Suprapubic skin (tissue), 4 donors: ENCODE results near the gene OR51E2. TPM values are rescaled to one million over a fixed set of nuclear protein-coding genes. Genes with fewer than 3 reads are reported as not detected.

Experiments
- DNase-seq, 2 donors: peaks; one replicate each; pipeline ENCODE4 v3.0.0-alpha.2; 2019; ENCODE audit warnings: low spot score in 2 of 2
- H3K27ac ChIP-seq: fragments of 200-600 bp; sonication (generic); one replicate; pipeline ENCODE4 v1.5.1; 2019
- H3K27me3 ChIP-seq: fragments of 200-600 bp; sonication (generic); one replicate; pipeline ENCODE4 v1.5.1; 2019
- H3K36me3 ChIP-seq: fragments of 200-600 bp; sonication (generic); one replicate; pipeline ENCODE4 v1.5.1; 2019
- H3K4me1 ChIP-seq: fragments of 200-600 bp; sonication (generic); one replicate; pipeline ENCODE4 v1.5.1; 2019
- H3K4me3 ChIP-seq: fragments of 200-600 bp; sonication (generic); one replicate; pipeline ENCODE4 v1.5.1; 2019; ENCODE audit warnings: mild to moderate bottlenecking
- H3K9me3 ChIP-seq: fragments of 200-600 bp; sonication (generic); one replicate; pipeline ENCODE4 v1.5.1; 2019
- CTCF ChIP-seq, 2 donors: fragments of 200-600 bp in 1 of 2; fragments of 450-650 bp in 1 of 2; sonication (generic) in 1 of 2; IDR thresholded peaks; one replicate each; pipeline ENCODE4 v1.5.1; 2016 to 2019; ENCODE audit warnings: antibody characterized with exemption in 2 of 2, mild to moderate bottlenecking in 1 of 2, moderate library complexity in 1 of 2
- EP300 ChIP-seq: sonication (generic); formaldehyde crosslinking; IDR thresholded peaks from one replicate; pipeline ENCODE4 v1.6.1; 2017; ENCODE audit warnings: antibody characterized with exemption
- POLR2A ChIP-seq, 2 donors: fragments of 450-650 bp; IDR thresholded peaks; one replicate each; pipeline ENCODE4 v1.6.1; 2017; ENCODE audit warnings: antibody characterized with exemption in 2 of 2, mild to moderate bottlenecking in 2 of 2, moderate library complexity in 2 of 2
- POLR2AphosphoS5 ChIP-seq, 3 donors: sonication (generic); formaldehyde crosslinking; IDR thresholded peaks; one replicate each; pipeline ENCODE4 v1.6.1; 2017; ENCODE audit warnings: antibody characterized with exemption in 3 of 3
- WGBS: methylation state at CpG from one replicate; pipeline ENCODE4 v1.1.5; 2018; 5-methylcytosine and 5-hydroxymethylcytosine counted together
- total RNA-seq, 4 donors: library from RNA; depleted of rRNA; stranded (reverse); fragments of >200 nt; gene quantifications; one replicate each; pipeline ENCODE4 v1.1.0, GENCODE V29; 2016

The OR51E2 gene
- total RNA-seq, 4 donors from 2014 or later = not detected

GRCh38 chr11:4641501-4641900 lies 56.2 kb downstream of the OR51E2 start:
- Histone ChIP-seq H3K9me3 (no peaks in the 10 kb centered on the region), H3K4me1 (peaks cover 3% of the 10 kb centered on the region), H3K27me3 (peaks cover 13% of the 10 kb centered on the region), H3K4me3 (no peak overlapping the region), H3K27ac (no peak overlapping the region), H3K36me3 (no peaks in the 10 kb centered on the region)
- WGBS = 76% methylated on average over 7 of the region's 7 CpGs
- DNase-seq = no peak
- TF ChIP-seq POLR2A (IDR thresholded peaks at IDR 0.05) (no peak), POLR2AphosphoS5 (IDR thresholded peaks at IDR 0.05) (no peak), EP300 (no peak), CTCF (IDR thresholded peaks at IDR 0.05) (no peak)

- H3K27ac ChIP-seq = no peak overlapping the region
- H3K9me3 ChIP-seq = no peaks in the 10 kb centered on the region
- H3K27me3 ChIP-seq = peaks cover 13% of the 10 kb centered on the region
- no peak overlapping the region for H3K4me3 ChIP-seq
- H3K36me3 ChIP-seq = no peaks in the 10 kb centered on the region
- no peak for DNase-seq
- WGBS = 94% methylated on average over 6 of the region's 6 CpGs
- no peak for TF ChIP-seq EP300
- no peak for TF ChIP-seq POLR2A (IDR thresholded peaks at IDR 0.05)
- no peak for TF ChIP-seq CTCF (IDR thresholded peaks at IDR 0.05)
- TF ChIP-seq POLR2AphosphoS5 (IDR thresholded peaks at IDR 0.05) = no peak
- H3K4me1 ChIP-seq = peaks cover 3% of the 10 kb centered on the region
These were observed 57.7 kb downstream of the OR51E2 start for GRCh38 chr11:4639931-4640330.

GRCh38 chr11:4637662-4638047 lies 60.0 kb downstream of the OR51E2 start:
- Histone ChIP-seq H3K36me3 (no peaks in the 10 kb centered on the region), H3K9me3 (no peaks in the 10 kb centered on the region), H3K27ac (no peak overlapping the region), H3K4me3 (no peak overlapping the region), H3K27me3 (peaks cover 9% of the 10 kb centered on the region), H3K4me1 (peaks cover 3% of the 10 kb centered on the region)
- no peak for DNase-seq
- TF ChIP-seq POLR2A (IDR thresholded peaks at IDR 0.05) = no peak
- TF ChIP-seq POLR2AphosphoS5 (IDR thresholded peaks at IDR 0.05) = no peak
- TF ChIP-seq EP300 = no peak
- TF ChIP-seq CTCF (IDR thresholded peaks at IDR 0.05) = no peak
- WGBS = 87% methylated on average over 3 of the region's 3 CpGs

- H3K27ac ChIP-seq = no peak within 1 kb of the TSS
- TF ChIP-seq CTCF (IDR thresholded peaks at IDR 0.05) (peak; percentile 47 to 83), EP300 (no peak)
- WGBS = 34% methylated on average over 21 of the region's 21 CpGs
- H3K9me3 ChIP-seq = no peaks in the 10 kb centered on the region
- H3K36me3 ChIP-seq = no peaks in the 10 kb centered on the region
- H3K4me3 ChIP-seq = peak within 1 kb of the TSS; percentile 21
- peaks cover 9% of the 10 kb centered on the region for H3K27me3 ChIP-seq
- peaks cover 3% of the 10 kb centered on the region for H3K4me1 ChIP-seq
- peak in 1 of 2 donors; percentile 81 for DNase-seq
These were observed 60.5 kb downstream of the OR51E2 start, which contains the start of gene OR51D1 for GRCh38 chr11:4636962-4637661. Gene OR51D1, plus strand, starts transcription at chr11:4637477. Its CDS starts 2,314 bp downstream, at chr11:4639791.

GRCh38 chr11:4636136-4636535 lies 61.5 kb downstream of the OR51E2 start:
- Histone ChIP-seq H3K27ac (no peak overlapping the region), H3K4me1 (peaks cover 3% of the 10 kb centered on the region), H3K36me3 (no peaks in the 10 kb centered on the region), H3K4me3 (no peak overlapping the region), H3K27me3 (peaks cover 8% of the 10 kb centered on the region), H3K9me3 (no peaks in the 10 kb centered on the region)
- DNase-seq = no peak
- TF ChIP-seq POLR2AphosphoS5 (IDR thresholded peaks at IDR 0.05) (no peak), EP300 (no peak), CTCF (IDR thresholded peaks at IDR 0.05) (no peak), POLR2A (IDR thresholded peaks at IDR 0.05) (no peak)
- 79% methylated on average over 2 of the region's 2 CpGs for WGBS

Other genes with a start within 250 kb of the OR51E2 start
- not detected for gene OR52K2, start 248.6 kb downstream of the OR51E2 start, total RNA-seq
- gene OR52K1, start 215.2 kb downstream of the OR51E2 start, total RNA-seq = under 1 TPM in 1 of 4 donors, not detected in 3; 0.85 TPM
- not detected for gene OR52M1, start 152.7 kb downstream of the OR51E2 start, total RNA-seq
- gene OR52I2, start 116.1 kb downstream of the OR51E2 start, total RNA-seq = not detected
- gene OR52I1, start 103.8 kb downstream of the OR51E2 start, total RNA-seq = not detected
- 10 to 100 TPM in 1 of 4 donors, 1 to 10 TPM in 3; 5.6 to 16.6 (median 7.4) TPM for gene TRIM68, start 89.6 kb downstream of the OR51E2 start, total RNA-seq
- gene OR51D1, start 60.4 kb downstream of the OR51E2 start, total RNA-seq = not detected
- under 1 TPM in 2 of 4 donors, not detected in 2; 0.24 to 0.34 TPM for gene OR51E1, start 53.9 kb downstream of the OR51E2 start, total RNA-seq
- not detected for gene MMP26, start 6.9 kb upstream of the OR51E2 start, total RNA-seq
- not detected for gene OR51F1, start 72.1 kb upstream of the OR51E2 start, total RNA-seq
- not detected for gene OR52R1, start 106.5 kb upstream of the OR51E2 start, total RNA-seq
- not detected for gene OR51F2, start 123.5 kb upstream of the OR51E2 start, total RNA-seq
- gene OR51S1, start 151.4 kb upstream of the OR51E2 start, total RNA-seq = not detected
- not detected for gene OR51T1, start 184.0 kb upstream of the OR51E2 start, total RNA-seq
- gene OR51A7, start 205.9 kb upstream of the OR51E2 start, total RNA-seq = not detected
- gene OR51G2, start 221.5 kb upstream of the OR51E2 start, total RNA-seq = not detected
- not detected for gene OR51G1, start 226.5 kb upstream of the OR51E2 start, total RNA-seq
- gene OR51A4, start 249.8 kb upstream of the OR51E2 start, total RNA-seq = not detected